Activated T-cell treated with anti-CD3 and anti-CD28 coated beads for 48 hours (primary cell): ENCODE results near the gene PPP2R5E.
"Not testable (repeated sequence)": the region's sequence is repeated elsewhere in the genome, so short reads cannot be mapped to it uniquely, and the experiment has no call there.

Experiments used
- DNase-seq: peaks from one replicate; pipeline ENCODE4 v3.0.0-alpha.2; 2020; ENCODE audit warnings: low read depth

PPP2R5E gene

DNA sequence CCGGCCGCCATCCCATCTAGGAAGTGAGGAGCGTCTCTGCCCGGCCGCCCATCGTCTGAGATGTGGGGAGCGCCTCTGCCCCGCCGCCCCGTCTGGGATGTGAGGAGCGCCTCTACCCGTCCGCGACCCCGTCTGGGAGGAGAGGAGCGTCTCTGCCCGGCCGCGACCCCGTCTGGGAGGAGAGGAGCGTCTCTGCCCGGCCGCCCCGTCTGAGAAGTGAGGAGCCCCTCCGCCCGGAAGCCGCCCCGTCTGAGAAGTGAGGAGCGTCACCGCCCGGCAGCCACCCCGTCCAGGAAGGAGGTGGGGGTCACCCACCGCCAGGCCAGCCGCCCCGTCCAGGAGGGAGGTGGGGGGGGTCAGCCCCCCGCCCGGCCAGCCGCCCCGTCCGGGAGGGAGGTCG lies 20.7 kb downstream of the PPP2R5E start:
- not testable (repeated sequence) for DNase-seq

GRCh38 chr14:63517354-63517753 lies 25.8 kb downstream of the PPP2R5E start:
- DNase-seq, result no peak

DNA sequence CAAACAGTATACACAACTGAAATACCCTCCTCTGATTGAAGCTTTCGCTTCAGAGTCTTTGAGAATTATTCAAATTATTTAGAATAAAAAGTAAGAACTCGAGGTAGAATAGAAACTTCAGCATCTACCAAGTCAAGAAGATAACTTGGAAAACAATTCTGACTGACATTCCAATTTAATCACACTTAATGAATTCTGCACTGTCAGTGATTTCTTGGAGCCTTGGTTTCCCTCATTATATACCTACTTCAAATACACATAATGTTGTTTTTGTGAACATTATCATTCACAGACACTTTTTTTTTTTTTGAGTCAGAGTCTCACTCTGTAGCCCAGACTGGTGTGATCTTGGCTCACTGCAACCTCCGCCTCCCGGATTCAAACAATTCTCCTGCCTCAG lies 27.9 kb downstream of the PPP2R5E start:
- no peak for DNase-seq

- DNase-seq, result no peak
Observed at GRCh38 chr14:63513756-63514155, 29.4 kb downstream of the PPP2R5E start.

- no peak for DNase-seq
Observed at GRCh38 chr14:63512861-63513260, 30.3 kb downstream of the PPP2R5E start.

DNA sequence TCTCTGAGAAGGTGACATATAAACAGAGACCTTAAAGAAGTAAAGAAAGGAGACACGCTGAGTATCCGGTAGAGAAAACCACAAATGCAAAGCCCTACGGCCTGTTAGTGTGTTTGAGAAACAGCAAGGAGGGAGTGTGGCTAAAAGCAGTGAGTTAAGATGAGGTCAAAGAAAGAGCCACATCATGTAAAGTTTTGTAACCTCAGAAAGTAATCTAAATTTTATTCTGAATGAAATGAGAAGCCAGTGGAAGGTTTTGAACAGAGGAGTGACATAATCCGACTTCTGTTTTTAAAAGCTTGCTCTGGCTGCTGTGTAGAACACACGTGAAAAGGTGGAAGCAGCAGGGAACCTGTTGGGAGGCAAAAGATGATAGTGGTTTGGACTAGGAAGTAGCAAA lies 32.6 kb downstream of the PPP2R5E start:
- DNase-seq, result no peak

DNA sequence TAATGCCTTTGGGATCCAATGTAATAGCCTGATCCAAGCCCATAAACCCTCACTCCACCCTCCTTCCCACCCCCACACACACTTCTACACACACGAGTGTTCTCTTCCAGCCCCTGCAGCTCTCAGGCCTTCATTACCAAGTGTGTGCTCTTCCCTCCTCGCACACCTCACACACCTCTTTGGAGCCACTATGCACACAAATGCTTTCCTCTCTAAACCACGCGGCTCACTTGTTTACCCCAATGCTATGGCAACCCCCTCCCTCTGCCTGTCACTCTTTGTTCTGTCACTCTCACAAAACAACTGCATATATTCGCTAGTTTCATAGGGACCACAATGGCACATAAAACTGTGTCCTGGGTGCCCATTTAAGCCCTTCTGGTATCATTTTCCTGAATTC lies 35.1 kb downstream of the PPP2R5E start:
- peak; percentile 5 for DNase-seq

DNA sequence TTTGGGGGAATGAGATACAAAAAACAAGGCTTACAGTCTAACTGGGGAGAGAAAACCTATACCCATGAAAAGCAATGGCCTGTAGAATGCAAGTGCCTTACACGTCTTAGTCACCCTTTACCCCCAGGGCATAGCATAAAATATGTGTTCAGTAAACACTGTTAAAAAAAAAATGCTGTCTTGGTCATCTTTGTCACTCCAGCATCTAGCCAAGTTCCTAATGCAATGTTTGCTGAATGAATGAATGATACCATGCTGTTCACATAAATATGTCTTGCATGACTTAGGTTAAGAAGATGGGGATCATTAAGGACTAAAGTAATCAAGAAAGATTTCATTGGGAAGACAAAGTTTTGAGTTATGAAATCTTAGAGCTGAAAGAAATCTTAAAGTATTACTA lies 38.5 kb downstream of the PPP2R5E start:
- no peak for DNase-seq

DNA sequence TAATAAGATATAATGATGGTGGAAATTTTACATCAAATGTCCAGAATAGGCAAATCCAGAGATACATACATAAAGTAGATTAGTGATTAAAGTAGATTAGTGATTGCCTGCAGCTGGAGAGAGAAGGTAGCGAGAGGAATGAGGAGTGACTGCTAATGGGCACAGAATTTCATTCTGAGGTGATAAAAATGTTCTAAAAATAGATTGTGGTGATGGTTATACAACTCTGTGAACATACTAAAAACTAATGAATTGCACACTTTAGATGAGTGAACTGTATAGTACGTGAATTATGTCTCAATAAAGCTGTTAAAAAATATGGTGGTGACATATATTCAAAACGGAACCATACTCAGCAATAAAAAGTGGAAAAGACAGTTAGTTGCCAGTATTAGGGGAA lies 41.7 kb downstream of the PPP2R5E start:
- DNase-seq, result no peak

GRCh38 chr14:63499701-63500250 lies 43.4 kb downstream of the PPP2R5E start:
- no peak for DNase-seq

GRCh38 chr14:63496837-63497400 lies 46.3 kb downstream of the PPP2R5E start:
- DNase-seq, result no peak

DNA sequence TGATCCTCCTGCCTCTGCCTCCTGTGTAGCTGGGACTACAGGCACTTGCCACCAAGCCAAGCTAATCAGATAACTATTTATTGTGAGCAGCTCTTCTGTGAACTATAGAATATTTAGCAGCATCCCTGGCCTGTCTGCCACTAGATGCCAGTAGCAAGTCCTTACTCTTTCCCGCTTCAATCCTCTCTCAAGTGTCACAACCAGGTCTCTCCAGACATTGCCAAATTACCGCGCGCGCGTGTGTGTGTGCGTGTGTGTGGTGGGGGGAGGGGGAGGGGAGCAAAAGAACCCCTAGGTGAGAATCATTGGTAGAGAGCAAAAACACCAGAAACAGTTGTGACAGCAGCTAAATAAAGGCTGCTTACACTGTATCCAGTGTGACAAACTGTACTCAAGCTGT lies 49.9 kb downstream of the PPP2R5E start:
- no peak for DNase-seq

DNA sequence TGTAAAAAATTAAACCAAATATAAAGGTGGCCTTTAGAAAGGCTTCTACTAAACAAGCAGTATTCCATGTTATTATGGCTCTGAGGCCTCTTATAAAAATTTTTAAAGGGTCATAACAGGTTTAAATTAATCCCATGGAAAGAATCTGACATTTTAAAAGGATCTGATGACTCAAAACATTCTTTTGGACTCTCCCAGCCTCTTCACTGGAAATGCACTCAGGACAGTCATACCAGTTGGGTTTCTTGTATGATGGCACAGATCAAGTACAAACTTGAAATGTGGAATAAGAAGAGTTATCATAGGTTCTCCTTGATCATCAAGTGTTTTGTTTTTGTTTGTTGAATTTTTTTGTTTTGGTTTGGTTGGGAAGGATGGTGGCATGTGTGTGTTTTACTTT lies 50.8 kb downstream of the PPP2R5E start:
- DNase-seq, result no peak

DNA sequence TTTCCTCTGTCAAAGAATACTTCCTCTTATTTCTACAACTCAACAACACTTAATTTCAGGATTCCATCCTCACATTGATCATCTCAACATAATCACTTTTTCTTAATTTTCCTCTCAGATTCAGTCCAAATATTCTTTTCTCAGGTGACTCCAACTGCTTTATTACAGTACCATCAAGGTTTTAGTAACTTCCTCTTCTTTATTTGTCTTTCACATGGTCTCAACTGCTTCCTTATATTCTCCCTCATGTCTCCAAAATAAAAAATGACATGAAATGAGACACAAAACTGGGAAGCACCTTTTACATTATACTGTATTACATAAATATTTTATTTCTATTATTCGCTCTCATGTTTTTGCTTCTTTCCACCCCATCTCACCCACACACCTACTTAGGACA lies 55.5 kb downstream of the PPP2R5E start:
- DNase-seq, result no peak

GRCh38 chr14:63486738-63487137 lies 56.4 kb downstream of the PPP2R5E start:
- no peak for DNase-seq

DNA sequence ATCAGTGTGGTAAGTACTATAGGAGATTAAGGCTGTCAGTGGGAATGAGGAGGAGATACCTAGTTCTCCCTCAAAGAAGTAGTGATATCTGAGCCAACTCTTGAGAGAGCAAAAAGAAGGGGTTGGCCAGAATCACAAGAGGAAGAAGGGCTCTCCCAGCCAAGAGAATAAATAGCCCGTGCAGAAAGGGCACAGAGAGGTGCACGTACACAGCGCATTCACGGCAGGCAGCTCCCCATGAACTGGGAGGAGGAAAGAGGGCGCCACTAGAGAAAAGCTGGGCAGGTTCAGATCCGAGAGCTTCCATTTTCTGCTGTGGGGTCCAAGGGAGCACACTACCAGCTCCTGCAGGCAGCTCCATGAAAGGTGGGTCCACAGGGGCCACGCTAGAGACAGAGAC lies 59.9 kb downstream of the PPP2R5E start:
- DNase-seq, result no peak

- DNase-seq, result no peak
Observed at GRCh38 chr14:63480599-63480998, 62.6 kb downstream of the PPP2R5E start.

DNA sequence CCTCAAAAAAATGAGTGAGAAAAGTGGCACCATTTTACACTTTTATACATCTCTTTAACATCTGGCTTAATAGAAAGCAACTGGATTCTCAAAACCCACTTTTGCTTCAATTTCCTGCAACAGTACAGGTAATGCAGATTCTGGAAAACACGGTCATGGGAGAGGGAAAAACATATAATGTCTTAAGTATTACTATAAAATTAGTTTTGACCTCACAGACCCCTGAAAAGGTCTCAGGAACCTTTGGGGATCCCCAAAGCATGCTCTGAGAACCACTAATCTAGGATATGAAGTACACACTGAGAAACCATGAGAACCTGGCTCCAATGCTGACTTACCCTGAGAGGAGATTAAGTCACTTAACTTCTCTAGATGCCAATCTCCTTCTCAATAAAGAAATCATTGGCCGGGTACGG lies 64.7 kb downstream of the PPP2R5E start:
- DNase-seq, result peak; percentile 6

DNA sequence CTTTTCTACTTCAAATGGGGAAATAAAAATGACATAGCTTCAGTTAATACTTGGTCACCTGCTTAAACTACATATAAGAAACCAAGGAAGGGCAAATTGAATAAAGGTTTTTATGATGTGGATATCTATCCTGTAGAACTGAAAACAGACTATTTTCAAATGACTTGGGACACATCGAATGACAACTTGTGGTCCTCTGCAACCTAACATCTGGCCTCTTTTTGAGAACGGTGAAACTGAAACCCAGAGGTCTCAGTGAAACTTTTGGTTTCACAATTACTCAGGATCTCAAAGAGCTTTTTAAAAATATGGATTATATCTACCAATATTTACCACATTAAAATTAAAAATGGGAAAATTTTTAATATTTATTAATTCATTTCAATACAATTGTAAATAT lies 65.2 kb downstream of the PPP2R5E start:
- DNase-seq, result no peak

GRCh38 chr14:63477556-63477955 lies 65.6 kb downstream of the PPP2R5E start:
- DNase-seq, result no peak

DNA sequence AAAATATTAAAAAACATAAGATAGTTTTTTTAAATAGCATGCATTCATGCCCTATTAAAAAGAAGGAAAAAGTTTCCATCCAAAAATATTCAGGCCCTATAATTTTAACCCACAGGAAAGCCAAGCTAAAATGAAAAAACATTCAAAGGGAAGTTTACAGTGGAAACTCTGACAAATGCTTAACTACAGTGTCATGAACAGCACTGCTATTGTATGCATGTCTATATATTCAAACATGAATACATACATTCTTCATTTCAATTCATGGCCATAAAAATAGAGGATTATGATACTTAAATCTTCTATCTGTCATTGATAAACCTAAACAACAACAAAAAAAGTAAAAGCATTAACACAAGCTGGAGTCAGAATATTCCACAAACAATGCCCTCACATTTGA lies 67.4 kb downstream of the PPP2R5E start:
- DNase-seq, result no peak

DNA sequence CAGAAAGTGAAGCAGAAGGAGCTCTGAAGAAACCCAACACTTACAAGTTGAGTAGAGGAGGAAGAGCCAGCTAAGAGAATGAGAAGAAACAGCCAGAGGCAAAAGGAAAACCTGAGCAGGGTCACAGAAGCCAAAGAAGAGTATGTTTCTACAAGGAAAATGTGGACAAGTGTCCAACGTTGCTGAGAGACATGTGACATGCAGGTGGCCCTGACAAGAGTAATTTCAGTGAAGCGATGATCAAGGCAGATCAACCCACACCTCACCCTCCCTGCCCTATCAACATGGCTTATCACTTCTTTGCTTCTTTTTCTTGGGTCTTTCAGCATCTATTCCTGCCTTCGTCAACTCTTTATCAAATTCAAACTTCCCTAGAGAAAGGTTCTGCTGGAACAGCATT lies 68.3 kb downstream of the PPP2R5E start:
- DNase-seq, result no peak

GRCh38 chr14:63474111-63474510 lies 69.1 kb downstream of the PPP2R5E start:
- DNase-seq, result no peak

DNA sequence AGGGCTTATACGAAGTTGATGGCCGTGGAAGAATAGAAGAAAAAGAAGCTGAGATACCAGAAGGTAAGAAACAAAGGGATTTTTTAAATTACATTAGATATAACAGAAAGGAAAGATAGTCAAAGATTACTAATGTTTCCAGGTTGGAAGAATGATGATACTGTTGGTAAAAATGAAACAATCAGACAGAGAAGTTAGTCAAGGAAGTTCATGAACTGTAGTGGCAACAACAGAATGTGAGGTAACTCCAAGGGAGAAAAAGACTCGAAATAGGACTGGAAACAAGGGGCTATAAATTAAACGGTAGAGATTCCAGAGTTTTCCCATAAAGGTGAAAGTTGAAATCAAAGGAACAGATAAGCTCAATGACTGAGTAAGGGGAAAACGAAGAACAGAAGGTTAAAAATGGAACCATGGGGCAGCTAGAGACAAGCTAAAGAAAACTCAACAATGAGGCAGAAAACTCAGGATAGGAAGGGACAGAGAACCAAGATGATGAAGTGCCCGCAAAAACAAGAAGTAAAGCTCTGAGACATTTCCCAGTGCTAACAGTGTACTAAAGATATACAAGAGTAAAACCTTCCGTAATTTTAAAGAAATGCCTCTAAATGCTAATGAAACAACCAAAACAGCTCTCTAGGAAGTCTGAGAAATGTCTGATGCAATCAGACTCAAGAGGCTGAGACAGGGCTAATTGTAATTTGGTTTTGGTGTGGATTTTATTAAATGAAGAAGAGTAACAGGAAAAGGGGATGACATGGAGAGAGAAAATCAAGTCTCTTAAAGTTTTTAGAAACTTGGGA lies 70.0 kb downstream of the PPP2R5E start:
- no peak for DNase-seq
